ENCODE results near the gene IQSEC3. TPM values are rescaled to one million over a fixed set of nuclear protein-coding genes. Genes with fewer than 3 reads are reported as not detected.
"Not testable (repeated sequence)": the region's sequence is repeated elsewhere in the genome, so short reads cannot be mapped to it uniquely, and the experiment has no call there.

The IQSEC3 gene
- total RNA-seq, 1 donor from 2014 or later = 0.10 TPM

DNA sequence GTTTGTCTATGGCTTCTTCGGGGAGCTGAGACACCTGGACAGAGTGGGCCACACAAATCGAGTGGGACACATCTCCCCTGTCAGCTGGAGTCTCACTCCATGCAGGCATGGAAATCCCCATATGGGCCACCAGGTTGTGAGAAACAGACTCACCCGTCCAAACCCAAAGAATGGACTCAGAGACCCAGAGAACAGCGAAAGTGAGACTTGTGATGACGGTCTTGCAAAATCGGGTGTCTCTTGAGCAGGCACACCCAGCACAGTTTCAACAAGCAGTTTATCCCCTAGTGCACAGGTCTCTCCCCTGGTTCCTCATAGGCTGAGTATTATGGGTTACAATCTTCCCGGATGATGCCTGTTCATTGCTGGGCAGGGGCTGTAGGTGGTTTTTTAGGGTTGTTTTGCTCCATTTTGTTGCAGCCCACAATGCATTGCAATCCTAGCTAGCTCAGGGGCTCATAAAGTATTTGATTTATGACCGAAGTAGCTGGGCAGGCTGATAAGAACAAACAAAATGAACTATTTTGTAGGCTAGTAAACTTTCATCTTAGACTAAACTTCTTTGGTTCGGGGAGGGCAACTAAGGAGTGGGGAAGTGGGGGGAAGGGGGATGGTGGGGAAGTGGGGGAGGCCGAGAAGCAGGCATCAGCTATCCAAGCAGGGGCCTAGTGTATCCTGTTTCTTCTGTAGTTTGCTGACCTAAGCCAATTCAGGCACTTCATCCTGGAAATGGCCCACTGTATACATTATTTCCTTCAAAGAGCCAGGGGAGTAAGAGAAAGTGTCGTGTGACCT, 45.3 kb downstream of the IQSEC3 start:
- no peak for DNase-seq (ENCODE audit: low read depth)

DNA sequence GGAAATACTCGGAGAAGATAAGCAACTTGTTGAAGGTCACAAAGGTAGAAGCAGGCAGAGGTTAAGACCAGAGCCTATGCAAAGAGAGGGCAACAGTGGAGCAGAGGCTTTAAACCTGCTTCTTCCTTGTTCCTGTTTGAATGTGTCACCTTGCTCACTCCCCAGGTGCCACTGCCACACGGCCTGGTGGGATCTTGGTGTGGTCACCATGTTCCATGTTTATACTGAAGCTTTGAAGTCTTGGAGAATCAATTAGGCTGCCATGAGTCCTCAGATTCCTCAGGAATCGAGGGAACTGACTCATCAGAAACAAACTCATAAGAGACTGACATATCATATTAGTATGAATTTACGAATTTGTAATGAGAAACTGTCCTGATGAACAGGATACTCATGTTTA, 46.8 kb downstream of the IQSEC3 start:
- no peak for DNase-seq (ENCODE audit: low read depth)

DNA sequence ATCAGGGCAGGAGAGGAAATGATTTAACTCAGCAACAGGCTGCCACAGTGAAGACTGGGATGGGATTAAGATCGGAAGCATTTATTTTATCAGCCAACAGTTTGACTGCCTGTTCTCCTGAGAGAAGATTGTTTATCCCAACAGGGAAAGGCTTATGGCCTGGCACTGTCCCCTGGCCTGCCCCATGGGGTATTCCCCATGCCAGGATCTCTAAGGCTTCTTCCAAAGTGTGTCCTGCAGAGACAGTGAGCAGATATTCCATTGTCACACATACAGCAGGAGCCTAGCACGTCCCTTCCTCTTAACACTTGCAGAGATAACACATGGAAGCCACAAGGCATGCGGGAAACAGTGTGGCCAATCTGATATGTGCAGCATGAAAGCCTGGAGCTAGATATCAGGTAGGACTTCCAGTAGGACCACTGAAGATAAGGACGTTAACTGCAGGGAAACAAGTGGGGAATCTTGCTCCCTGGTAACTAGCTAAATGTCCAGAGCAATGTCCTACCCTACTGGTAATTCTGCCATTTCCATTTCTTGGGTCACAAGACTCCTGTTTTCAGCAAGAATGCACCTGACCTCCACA, 48.2 kb downstream of the IQSEC3 start:
- no peak for DNase-seq (ENCODE audit: low read depth)

DNA sequence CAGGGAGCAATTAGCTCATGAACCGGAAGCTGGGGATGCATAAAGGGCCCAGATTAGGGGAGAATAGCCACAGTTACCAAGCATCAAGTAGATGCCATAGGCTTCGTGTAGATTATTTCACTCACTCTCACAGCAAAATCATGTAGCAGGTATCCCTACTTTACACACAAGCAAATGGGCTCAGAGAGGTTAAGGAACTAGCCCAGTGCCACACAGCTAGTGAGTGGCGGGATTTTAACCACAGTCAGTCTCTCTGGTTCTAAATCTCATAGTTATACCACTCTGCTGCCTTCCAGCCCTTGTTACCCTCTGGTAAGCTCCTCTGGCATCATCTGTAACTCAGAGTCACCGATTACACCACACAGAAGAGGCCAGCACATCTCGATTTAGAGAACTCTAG, 49.0 kb downstream of the IQSEC3 start:
- no peak for DNase-seq (ENCODE audit: low read depth)

DNA sequence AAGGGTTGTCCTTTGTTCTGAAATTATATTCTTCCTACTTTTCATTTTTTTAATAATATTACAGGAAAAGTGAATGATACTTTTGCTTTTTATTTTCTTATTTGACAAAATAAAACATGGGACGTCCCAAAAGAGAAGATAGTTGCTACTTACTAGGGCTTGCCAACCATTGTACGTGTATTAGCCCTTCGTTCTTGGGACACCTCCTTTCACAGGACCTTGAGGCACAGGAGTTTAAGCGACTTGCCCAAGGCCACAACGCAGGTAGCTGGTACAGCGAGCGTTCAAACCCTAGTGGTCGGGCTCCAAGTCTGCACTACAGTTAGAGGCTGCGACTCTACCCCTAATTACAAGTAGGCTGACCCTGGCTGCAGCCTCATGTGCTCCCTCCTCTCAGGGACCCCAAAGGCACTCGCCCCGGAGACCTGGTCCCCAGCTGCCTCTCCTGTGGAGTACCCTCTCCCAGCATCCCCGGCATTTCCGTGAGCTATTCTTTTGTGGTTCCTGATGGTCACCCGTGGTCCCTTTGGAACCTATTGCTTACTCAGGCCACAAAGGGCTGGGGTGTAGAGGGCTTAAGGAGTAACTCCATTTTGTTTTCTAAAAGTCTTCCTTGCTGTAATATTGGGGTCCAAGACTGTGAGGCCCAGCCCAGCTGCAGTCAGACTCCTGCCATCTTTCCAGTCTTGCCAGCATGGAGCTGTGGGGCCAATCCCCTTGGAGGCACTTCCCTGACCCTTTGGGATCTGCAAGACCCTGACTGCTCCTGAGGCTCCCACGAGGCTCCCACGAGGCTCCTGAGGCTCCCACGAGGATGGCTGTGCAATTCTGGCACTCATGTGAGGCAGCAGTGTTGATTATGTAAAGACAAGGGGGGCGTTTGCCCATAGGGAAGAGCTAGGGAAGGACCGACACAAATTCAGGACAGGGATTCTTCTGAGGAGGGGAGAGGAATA, 49.7 kb downstream of the IQSEC3 start:
- no peak for DNase-seq (ENCODE audit: low read depth)

DNA sequence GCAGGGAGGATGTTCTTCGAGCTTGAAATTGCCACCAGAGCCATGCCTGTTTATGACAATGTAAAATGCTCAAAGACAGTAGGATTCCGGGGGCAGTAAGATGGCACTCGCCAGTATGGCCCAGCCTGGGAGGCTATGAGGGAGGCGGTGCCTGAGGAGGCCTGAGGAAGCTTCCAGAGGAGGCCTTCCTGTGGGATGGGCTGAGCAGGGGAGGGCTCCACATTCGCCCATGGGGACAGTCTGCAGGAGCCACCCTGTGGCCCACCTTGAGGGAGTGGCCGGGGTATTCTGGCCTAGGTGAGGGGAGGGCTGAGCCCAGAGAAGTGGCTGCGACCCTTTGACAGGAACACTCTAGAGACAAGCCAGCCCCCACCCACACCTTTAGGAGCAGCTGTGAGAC, 50.7 kb downstream of the IQSEC3 start:
- no peak for DNase-seq (ENCODE audit: low read depth)

DNA sequence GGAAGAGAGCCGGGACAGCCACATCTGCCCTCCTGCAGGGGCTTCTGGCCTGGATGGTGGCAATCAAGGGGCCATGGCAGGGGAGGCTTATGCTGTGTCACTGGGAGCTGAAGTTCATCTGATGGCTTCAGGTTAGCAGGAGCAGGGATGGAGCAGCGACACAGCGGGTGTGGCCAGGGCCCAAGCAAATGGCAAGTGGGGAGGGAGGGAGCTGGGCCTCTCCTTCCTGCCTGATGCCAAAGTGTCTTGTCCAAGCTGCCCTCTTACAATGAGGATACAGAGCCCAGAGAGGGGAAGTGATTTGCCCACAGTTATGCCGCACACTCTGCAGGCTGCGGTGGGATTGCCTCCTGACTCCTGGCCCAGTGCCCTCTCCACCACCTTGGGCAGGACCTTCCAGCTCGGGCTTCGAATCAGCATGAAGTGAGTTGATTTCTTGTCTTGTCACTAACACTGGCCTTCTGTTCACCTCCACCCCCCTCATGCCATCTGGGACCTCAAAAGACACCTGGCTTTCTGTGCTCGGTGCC, 51.3 kb downstream of the IQSEC3 start:
- DNase-seq (ENCODE audit: low read depth) = no peak

DNA sequence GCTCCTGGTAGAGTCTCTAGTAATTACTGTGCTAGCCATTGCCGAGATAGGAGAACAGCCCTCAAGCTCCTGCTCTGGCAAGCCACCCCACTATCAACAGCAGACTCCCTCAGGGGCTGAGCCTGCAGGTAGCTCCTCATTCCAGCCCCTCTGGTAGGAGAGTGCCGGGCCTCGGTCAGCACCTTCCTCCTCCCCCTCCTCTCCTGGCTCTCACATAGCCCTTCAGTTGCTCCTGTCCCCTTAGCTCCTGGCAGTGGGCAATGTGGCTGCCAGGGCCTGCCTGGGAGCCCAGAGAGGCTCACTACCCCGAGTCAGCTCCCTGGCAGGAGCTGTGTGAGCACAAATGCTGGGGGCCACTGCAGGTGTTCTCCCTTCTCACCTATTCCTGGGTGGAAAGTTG, 52.0 kb downstream of the IQSEC3 start:
- DNase-seq (ENCODE audit: low read depth) = no peak

DNA sequence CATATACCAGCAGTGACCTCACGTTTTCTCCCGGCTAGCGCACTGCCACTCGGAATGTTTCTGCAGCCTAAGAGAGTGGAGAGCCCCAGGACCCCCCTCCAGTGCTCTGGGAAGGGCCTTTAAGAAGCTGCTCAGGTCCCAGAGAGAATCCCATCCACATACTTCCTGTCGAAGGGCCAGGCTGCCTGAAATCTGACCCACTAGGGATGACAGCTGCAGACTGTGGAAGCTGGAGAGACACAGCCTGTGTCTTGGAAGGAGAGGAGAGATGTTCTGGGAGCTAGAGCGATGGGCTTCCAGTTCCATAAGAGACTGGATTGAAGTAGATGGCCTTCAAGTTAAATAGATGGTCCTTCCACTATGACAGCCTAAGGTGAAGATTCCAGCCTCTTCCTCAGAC, 54.4 kb downstream of the IQSEC3 start:
- DNase-seq (ENCODE audit: low read depth) = no peak

DNA sequence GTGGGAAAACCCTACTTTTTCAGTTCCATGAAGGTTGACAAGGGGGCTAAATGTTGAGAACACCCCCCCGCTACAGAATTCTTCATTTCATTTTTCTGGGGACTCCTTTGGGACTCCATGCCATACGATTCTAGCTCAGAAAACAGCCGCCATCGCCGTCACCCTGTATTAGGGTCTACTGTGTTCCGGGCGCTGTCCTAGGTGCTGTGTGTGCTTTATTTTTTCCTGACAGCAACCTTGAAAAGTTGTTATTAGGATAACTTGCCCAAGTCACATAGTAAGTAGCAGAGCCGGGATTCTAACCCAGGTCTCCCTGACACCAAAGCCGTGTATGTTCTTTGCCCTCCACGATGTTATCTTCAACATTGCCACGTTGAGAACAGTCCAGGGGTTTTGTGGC, 55.1 kb downstream of the IQSEC3 start:
- no peak for DNase-seq (ENCODE audit: low read depth)

DNA sequence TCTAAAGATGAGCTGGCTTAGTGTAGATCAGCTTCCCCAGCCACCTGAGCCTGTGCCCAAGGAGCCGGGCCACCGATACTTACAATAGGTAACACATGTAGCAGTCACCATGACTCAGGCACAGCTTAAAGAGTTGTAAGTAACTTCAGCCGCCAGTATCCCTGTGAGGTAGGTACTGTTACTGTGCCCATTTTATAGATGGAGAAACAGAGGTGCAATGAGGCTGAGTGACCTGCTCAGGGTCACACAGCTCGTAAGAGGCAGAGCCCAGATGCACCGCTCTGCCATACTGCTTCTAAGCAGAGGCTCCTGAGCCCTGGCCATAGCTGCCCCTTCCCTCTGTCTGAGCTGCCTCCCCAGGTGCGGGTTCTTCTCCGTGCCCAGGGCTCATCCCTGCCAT, 58.5 kb downstream of the IQSEC3 start:
- no peak for DNase-seq (ENCODE audit: low read depth)

DNA sequence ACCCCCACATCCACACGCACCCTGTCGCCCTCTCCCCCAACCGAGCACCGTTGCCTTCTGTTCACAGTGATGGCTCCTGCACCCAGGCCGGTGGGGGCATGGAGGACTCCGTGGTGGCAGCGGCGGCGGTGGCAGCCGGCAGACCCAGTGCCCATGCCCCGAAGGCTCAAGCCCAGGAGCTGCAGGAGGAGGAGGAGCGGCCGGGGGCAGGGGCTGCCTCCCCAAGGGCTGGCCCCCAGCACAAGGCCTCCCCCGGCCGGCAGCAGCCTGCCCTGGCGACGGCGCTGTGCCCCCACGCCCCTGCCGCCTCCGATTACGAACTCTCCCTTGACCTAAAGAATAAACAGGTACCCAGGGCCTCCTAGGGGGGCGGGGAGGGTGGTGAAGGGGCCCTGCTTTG, 59.0 kb downstream of the IQSEC3 start:
- no peak for DNase-seq (ENCODE audit: low read depth)

DNA sequence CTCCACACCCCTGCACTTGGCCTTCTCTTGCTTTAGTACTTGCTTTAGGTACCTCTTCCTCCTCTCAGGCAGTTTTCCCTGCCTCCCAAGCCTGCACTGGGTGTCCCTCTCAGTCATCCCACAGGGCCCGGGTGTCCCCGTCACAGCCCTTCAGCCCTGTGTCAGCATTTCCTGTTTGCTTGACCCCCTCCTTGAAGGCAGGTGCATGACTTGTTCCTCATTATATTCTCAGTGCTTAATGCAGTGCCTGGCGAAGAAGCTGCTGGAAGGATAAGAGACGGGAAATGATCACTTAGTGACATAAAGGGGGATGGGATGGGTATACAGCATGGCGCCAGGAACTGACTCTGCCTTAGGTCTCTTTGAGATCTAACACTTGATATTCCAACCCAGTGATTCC, 61.5 kb downstream of the IQSEC3 start:
- DNase-seq (ENCODE audit: low read depth) = no peak

DNA sequence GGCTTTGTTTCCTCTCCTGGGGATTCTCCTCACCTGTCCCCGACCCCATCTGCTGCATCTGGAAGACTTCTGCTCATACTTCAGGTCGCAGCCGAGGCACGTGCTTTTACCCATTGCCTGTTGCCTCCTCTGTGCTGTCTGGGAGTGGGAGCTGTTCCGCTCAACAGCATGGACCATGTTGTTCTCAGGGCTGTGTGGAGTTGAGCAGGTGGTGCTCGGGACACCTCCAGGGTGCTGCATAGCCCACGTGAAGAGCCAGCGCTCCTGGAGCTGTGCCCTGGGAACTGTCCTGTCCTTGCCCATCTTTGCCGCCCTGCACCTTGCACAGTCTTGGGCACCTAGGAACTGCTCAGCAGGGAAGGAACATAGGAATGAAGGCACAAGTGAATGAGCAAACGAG, 62.4 kb downstream of the IQSEC3 start:
- no peak for DNase-seq (ENCODE audit: low read depth)

DNA sequence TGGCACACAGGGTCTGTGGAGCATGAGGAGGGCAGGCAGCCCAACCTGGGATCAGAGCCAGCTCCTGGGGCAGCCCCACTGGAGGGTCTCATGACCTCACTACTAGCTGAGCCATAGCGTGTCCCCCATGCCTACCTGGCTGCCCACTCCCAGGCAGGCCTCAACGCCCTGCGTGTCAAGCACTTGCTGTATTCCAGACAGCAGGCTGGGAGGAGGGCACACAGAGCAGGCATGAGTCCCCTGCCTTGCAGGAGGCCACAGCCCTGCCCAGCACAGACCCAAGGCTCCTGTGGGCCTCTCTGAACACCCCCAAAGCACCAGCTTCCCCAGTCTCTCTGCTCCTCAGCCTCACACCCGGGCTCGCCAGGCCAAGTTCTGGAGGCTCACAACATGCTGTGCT, 64.0 kb downstream of the IQSEC3 start:
- DNase-seq (ENCODE audit: low read depth) = no peak

DNA sequence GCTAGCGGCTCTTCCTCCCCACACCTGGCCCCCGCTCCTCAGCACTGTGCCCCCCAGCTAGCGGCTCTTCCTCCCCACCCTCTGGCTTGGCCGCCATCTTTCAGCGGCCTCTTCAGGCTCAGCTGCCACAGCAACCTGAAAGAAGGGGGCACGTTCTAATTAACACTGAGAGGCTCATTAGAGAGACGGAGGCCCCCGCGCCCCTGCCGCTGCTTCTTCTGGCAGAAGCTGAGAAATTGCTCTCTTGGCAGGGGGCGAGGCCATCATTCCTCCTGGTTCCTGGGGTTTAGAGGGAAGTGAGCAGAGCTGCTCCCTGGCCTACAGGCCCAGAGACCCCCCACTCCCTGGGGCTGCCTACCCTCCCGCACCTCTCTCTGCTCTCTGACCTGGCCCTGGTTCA, 64.4 kb downstream of the IQSEC3 start:
- no peak for DNase-seq (ENCODE audit: low read depth)

DNA sequence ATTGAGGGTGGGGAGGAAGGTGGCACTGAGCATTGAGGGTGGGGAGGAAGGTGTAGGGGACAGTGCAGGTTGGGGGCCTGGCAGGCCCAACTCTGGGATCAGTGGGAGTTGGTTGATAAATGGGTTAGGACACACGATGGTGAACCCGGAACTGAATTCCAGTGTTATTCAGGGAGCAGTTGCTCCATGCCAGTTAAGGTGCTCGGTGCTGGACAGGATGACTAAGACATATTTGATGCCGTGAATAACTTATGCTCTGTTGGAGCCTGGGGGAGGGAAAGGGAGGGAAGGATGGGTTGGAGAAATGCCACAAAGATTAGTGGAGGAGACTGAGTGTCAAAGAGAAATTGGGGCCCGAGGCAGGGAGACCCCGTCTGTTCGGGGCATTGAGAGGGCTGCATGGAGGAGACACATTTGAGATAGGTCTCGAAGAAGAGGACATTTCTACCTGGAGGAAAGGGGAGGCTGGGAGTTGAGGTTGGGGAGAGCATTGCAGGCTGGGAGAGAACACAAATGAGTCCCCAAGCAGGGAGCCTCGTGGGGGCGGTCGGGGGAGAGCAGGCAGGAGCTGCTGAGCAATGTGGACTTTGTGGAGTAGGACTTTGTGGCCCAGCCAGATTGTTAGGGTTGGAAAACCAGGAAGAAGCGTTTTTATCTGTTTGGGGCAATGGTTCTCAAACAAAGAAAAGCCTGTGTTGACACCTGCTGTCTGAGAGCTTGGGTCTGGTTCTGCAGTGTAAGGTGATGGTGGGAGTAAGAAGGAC, 65.3 kb downstream of the IQSEC3 start:
- DNase-seq (ENCODE audit: low read depth) = peak; percentile 25

DNA sequence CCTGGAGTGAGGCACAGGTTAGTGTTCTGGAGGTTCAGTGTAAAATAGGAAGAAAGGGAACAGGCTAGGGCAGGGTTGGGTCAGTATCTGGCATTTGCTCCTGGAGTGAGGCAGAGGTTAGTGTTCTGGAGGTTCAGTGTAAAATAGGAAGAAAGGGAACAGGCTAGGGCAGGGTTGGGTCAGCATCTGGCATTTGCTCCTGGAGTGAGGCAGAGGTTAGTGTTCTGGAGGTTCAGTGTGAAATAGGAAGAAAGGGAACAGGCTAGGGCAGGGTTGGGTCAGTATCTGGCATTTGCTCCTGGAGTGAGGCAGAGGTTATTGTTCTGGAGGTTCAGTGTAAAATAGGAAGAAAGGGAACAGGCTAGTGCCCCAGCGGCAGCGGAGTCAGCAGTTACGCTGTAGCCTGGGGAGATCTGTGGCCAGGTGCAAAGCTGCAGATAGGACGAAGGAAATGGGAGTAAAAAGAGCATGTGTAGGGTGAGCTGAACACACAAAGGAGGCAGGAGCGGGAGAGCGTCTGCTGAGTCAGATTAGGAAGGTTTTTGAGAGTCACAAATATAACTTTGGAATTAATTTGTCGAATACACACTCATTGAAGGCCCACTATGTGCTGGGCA, 67.2 kb downstream of the IQSEC3 start:
- not testable (repeated sequence) for DNase-seq (ENCODE audit: low read depth)

DNA sequence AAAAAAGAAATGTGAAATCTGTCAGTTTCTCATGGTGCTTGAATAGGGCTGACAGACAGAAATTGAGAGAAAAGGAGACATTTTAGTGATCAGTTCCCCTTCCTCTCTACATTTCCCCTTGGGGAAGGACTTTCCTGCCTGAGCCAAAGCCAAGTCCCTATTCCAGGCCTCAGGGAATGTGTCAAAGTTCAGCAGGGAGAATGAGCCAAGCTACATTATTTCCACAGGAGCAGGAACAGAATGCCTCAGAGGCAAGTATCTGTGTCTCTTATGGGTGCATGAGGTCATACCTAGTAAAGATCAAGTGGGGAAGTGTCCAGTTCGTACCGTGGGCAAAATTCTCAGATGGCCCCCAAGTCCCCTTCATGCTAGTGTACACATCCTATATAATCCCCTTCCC, 68.6 kb downstream of the IQSEC3 start:
- no peak for DNase-seq (ENCODE audit: low read depth)

DNA sequence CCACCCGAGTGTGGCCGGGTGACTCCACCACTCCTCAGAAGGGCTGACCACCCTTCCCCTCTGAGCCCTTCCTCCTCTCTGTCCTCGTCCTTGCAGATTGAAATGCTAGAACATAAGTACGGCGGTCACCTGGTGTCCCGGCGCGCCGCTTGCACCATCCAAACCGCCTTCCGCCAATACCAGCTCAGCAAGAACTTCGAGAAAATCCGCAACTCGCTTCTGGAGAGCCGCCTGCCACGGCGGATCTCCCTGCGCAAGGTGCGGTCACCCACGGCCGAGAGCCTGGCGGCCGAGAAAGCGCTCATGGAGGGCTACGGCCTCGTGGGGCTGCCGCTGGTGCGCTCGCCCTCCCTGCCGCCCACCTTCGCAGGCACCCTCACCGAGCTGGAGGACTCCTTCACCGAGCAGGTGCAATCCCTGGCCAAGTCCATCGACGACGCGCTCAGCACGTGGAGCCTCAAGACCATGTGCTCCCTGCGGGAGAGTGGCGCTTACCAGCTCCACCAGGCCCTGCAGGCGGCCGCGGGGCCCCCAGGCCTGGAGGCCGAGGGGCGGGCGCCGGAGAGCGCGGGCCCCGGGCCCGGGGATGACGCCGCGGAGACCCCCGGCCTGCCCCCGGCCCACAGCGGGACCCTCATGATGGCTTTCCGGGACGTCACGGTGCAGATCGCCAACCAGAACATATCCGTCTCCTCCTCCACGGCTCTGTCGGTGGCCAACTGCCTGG, 71.8 kb downstream of the IQSEC3 start:
- no peak for DNase-seq (ENCODE audit: low read depth)
